NCI-H146 (cell line): ENCODE measurements around the gene SKI.

ENCODE experiments used
- DNase-seq: peaks from one replicate; lab custom pipeline; 2025; lab: John Stamatoyannopoulos, UW

SKI gene

DNA sequence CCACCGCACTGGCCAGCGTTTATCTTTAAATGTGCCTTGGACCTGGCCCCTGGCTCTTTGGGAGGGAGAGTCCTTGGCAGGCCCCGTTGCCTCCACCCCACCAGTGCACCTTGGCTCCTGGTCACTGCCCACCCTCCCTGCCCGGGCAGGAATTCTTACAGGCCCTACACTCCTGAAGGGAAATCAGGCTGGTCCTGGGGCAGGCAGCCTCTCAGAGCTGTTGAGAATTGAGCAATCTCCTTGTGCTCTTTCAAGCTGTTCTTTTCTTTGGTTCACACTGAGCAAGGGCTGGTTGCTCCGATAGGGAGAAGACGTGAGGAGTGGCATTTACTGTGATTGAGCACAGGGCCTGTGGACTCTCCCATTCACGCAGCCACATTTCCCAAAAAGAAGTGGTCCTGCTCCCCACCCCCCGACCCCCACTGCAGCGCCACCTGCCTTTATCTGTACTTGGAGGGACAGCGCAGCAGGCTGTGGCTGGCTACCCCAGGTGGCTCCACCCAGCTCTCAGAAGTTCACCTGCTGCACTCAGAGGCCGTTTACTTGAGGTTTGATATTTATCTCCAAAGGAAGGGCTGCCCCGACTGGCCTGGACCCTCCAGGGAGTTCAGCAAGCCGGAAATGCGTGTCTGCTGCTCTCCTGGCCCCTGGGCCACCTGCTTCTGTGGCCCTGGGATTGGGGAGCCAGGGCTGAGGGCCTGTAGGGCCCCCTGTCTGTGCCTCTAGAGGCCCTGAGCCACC, 47.8 kb downstream of the SKI start:
- DNase-seq, result no peak

DNA sequence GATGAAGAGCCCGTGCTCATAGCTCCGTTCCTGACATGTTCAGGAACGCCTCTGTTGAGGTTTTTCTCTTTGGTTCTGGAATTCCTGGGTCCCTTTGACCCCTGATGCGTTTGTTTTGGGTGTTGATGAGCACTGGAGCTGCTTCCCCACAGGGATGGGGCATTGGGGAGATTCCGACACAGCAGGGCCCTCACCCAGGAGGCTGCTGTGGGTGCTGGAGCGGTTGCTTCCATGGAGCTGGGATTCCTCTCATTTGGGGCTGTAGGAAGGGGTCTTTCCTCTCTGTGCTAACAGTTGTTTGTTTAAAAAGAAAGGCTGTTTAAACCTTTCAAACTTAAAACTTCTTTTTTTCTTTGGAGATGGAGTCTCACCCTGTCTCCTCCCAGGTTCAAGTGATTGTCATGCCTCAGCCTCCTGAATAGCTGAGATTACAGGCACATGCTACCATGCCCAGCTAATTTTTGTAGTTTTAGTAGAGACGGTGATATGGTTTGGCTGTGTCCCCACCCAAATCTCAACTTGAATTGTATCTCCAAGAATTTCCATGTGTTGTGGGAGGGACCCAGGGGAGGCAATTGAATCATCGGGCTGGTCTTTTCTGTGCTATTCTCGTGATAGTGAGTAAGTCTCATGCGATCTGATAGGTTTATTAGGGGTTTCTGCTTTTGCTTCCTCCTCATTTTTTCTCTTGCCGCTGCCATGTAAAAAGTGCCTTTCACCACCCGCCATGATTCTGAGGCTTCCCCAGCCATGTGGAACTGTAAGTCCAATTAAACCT, 48.9 kb downstream of the SKI start:
- no peak for DNase-seq

DNA sequence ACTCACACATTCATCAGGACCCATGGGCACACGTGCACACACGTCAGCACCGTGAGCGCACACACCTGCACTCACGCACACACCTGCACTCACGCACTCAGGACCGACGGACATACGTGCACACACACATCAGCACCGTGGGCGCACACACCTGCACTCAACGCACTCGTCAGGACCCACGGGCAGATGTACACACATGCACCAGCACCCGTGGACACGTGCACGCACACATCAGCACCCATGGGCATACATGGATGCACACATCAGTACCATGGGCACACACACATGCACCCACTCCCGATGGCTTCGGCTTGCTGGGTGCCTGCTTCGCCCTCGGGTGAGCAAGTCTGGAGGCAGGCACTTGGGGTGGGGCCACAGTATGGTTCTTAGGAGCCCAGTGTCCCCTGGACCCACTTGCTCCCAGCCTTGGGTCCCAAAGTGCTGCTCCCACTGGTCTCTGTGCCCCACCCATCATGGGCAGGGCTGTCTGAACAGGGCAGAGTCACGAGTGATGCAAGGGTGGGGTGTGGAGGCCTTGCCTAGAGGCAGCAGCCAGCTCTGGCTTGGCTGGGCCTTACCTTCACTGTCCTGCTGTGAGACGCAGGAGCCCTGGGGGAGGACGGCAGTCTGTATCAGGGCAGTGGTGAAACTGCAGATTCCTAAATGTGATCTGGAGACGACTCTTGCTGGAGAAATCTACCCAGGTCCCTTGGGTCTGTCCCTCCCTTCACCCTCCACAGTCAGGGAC, 49.8 kb downstream of the SKI start:
- no peak for DNase-seq

DNA sequence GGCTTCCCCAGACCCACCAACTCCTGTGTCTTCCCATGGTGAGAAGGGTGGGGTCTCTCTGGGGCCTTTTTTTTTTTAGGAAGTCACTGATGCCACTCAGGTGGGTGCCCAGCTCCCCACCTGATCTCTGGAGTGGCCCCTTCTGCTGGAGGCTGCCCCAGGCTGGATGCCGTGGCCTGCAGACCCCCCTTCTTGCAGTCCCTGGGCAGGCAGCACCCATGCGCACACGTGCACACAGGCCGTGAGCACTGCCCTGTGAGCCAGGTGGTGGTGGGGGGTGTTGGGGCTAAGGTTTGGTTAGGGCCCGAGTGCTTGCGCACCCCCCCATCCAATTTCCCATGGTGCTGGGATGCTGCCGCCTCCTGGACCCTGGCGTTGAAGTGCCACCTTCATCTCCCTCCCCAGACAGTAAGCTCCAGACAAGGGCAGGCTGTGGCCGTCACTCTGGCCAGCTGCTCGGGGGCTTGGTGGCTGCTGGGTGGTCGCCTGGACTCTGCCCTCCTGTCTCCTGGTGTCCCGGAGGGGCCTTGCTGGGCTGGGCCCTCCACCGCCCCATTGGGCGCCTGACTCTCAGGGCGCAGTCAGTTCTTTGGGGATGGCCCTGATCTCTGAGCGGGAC, 50.6 kb downstream of the SKI start:
- DNase-seq, result no peak

DNA sequence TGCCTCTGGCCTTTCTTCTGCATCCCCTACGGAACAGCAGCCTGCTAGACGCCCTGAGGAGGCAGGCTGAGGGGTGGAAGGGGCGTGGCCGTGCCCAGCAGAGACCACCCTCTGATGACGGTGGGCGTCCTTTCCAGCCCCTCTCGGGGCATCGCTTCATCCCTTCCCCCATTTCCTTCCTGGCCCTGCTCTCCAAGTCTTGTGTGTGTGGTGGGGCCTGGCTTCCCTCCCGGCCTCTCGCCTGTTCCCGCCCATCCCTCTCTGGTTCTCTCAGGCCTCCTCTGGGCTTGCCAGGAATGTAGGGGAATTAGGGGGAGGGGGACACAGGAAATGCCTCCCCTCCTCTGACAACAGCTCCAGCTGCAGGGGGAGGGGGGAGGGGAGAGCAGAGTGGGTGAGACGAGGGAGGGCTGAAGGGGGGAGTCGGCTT, 51.1 kb downstream of the SKI start:
- no peak for DNase-seq

- DNase-seq, result no peak
Observed at GRCh38 chr1:2279817-2280216, 51.7 kb downstream of the SKI start.

GRCh38 chr1:2282556-2283270, 54.6 kb downstream of the SKI start:
- no peak for DNase-seq

DNA sequence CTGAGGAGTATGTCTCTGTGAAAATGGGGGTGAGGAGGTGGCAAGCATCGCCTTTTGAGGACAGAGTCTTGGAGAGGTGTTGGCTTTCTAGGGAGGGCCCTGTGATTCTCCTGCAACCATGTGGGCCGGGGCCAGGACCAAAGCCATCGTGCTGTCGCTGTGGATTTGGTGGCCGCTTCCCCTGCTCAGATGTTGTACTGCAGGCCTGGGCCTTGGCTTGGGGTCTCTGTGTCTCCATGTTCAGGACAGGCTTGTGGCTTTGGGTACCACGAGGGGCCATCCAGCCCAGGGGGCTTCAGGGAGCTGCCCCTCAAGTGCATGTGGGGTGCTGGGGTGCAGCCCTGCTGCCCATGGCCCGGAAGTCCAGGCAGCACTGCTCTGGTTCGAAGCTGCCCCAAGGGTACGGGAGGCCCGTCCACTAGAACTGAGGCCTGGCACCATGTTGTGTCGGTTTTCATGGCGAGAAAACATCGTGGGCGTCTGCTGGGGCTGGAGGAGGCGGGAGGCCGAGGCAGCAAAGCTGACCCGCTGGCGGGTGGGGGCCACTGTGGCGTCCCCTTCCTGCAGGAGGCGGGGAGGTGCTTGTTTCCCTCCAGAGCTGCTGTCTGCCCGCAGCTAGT, 55.4 kb downstream of the SKI start:
- no peak for DNase-seq

DNA sequence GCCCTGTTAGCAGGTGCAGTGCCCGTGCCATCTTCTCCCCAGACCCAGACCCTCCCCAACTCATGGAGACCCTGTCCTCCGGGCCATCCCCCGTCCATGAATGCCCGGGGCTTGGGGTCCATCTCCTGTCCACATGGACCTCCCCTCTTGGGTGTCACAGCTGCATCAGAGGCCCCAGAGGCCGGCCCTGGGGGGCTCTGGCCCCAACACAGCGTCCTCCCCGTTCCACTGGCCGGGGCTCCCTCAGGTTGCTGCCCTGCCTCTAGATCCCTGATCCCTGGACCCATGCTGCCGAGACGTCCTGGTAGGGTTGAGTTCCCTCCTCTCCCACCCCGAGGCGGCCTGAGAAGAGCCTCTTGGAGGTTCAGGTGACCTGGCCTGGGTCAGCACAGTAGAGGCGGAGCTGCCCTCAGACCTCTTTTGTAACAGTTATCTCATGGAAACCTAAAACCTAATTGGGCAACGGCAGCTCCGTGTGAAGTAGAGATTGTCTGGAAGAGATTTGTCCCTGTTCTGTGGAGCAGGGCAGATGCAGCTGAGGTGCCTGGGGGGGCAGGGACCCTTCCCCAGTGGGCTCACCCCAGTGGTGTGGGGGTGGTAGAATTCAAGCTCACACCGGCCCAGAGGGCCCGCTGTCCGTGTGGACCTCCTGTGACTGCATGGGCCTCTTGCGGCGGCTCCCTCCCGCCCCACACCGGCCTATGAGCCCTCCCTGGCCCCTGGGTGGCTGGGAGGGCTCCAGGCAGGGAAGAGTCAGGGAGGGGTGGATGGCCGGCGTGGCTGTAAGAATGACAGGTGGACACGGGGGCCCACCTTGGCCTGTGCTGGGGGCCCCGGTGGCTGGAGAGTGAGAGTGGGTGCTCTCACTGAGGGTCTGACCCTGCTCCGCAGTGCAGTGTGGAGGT, 56.1 kb downstream of the SKI start:
- no peak for DNase-seq

DNA sequence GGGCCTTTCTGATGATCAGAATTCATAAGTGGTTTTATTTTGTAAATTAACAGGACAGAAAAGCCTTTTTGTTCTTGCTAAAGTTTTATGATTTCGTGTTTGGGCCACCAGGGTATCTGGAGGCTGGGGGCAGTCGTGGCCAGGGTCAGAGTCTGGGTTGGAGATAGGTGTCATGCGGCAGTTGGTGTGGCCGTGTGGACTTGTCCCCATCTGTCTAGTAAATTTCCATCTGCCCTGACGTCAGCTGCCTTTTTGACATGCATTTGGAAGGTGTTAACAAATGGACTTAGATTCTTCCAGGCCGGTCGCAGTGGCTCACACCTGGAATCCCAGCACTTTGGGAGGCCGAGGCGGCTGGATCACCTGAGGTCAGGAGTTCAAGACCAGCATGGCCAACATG, 56.8 kb downstream of the SKI start:
- no peak for DNase-seq

DNA sequence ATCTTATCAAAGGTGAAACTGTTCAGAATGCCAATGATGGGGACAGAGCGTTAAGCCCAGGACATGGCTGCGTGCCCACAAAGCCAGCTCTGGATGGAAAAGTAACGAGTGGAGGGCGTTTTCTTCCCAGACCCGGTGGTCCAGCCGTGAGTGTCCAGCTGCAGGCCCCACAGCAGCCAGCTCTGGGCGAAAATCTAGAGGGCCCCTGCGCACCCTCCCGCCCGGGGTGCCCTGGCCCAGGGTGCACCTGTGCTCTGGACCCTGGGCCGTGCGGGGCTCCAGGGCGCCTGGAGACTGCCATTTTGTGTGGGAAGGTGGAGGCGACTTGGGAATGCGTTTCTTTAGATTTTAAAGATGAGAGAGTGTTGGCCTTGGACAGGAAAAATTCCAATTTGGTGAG, 58.8 kb downstream of the SKI start:
- DNase-seq, result no peak

GRCh38 chr1:2287649-2288048, 59.5 kb downstream of the SKI start:
- DNase-seq, result no peak

GRCh38 chr1:2288311-2288710, 60.2 kb downstream of the SKI start:
- no peak for DNase-seq

DNA sequence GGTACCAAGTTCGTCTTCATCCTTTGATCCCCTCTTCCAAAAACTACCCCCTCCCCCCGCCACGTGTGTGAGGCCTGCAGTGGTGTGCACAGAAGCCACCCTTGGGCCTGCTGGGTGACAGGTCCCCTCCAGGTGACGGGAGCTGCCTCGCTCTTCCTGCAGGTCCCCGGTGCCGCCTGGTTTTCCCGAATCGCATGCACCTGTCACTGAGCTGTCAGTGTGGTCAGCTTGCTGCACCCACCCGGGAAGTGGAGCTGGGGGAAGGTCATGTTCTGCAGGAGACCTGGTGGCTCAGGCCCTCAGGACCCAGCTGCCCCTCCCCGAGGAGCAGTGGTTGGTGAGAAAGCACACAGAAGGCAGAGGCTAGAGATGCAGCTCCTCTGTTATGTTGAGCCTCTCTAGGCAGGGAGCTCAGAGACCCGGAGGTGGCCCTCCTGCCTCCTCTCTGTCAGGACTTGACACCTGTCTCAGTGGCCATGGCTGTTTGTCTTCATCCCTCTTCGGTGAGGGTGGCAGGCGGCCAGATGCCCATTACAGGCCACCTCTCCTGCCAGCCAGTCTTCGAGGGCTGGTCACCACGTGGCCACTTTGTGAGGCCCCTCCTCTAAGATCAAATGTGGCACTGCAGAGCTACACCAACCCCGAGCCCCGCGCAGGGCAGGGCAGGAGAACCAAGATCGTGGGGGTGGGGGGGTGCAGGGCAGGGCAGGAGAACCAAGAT, 60.9 kb downstream of the SKI start:
- no peak for DNase-seq

DNA sequence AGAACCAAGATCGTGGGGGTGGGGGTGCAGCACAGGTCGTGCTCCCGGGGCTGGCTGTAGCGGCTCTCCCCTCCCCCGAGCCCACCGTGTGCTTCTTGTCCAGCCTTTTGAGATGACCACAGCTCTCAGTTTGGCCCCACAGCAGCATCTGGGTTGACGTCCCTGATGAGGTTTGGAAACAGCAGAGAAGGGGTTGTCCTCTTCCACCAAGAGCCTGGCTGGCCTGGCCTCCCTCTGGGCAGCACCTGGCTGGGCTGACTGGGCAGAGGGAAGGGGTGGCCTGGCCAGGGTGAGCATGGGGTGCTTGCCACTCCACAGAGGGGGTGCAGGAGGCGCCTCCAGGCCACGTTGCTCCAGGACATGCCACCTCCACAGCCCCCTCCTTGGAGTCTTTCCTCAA, 61.5 kb downstream of the SKI start:
- DNase-seq, result no peak

GRCh38 chr1:2290171-2290578, 62.1 kb downstream of the SKI start:
- no peak for DNase-seq

DNA sequence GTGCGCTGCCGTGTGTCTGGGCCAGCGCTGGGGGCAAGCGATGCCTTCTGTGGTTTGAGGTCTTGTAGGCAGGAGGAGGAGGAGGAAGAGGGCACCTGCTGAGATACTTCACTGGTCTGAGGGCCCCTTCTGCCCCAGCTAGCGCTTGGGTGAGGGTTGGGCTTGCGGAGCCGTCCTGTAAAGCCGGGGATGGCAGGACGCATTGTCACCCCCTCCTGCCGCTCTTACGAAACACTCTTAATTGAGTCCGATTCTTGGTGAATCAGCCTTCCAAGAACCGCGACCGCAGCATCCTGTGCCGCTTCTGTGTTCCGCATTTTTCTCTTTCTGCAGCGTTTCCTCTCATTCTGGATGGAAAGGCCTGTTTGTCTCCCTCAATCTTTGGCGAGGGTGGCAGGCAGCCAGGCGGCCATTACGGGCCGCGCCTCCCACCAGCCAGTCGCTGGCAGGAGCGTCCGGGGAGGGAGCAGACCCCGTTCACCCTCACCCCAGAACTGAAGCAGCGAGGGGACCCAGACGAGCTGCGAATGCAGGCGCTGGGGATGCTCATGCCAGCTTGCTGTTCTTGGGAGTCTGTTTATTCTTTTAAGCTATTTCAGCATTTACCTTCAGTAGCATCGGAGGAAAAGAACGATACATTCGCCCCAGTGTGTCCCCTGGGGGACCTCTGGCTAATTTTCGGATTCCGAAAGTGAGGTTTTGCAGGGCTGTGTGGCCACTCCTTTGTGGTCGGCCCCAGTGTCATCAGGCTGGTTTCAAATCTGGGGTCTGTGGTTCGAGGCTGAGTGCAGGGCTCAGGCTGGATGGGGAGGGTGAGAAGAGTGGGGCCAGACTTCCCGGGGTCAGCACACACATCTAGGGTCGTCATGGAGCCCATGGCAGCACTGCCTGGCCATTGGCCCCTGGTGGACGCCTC, 62.7 kb downstream of the SKI start:
- no peak for DNase-seq

GRCh38 chr1:2291577-2291976, 63.5 kb downstream of the SKI start:
- DNase-seq, result no peak
